Activated T-cell treated with anti-CD3 and anti-CD28 coated beads for 4 hours (primary cell): Measurements from ENCODE around the gene SRGAP2B.
"Not testable (repeated sequence)": the region's sequence is repeated elsewhere in the genome, so short reads cannot be mapped to it uniquely, and the experiment has no call there.

Source experiments
- DNase-seq: peaks from one replicate; pipeline ENCODE4 v3.0.0-alpha.2; 2020

SRGAP2B gene

GRCh38 chr1:144940054-144940453, 155.1 kb downstream of the SRGAP2B start:
- not testable (repeated sequence) for DNase-seq

GRCh38 chr1:144938627-144939026, 156.5 kb downstream of the SRGAP2B start:
- not testable (repeated sequence) for DNase-seq

- DNase-seq = not testable (repeated sequence)
Observed at GRCh38 chr1:144936186-144936732, 158.9 kb downstream of the SRGAP2B start.

- DNase-seq = not testable (repeated sequence)
Observed at GRCh38 chr1:144935310-144935709, 159.8 kb downstream of the SRGAP2B start.

- not testable (repeated sequence) for DNase-seq
Observed at GRCh38 chr1:144933014-144933413, 162.1 kb downstream of the SRGAP2B start.

- DNase-seq = not testable (repeated sequence)
Observed at GRCh38 chr1:144932153-144932552, 163.0 kb downstream of the SRGAP2B start.

- DNase-seq = not testable (repeated sequence)
Observed at GRCh38 chr1:144931553-144931952, 163.6 kb downstream of the SRGAP2B start.

- not testable (repeated sequence) for DNase-seq
Observed at GRCh38 chr1:144930085-144930777, 164.9 kb downstream of the SRGAP2B start.

GRCh38 chr1:144927292-144927691, 167.8 kb downstream of the SRGAP2B start:
- not testable (repeated sequence) for DNase-seq

- DNase-seq = not testable (repeated sequence)
Observed at GRCh38 chr1:144923640-144924039, 171.5 kb downstream of the SRGAP2B start.

- not testable (repeated sequence) for DNase-seq
Observed at GRCh38 chr1:144922785-144923184, 172.3 kb downstream of the SRGAP2B start.

- not testable (repeated sequence) for DNase-seq
Observed at GRCh38 chr1:144919106-144919505, 176.0 kb downstream of the SRGAP2B start.

- not testable (repeated sequence) for DNase-seq
Observed at GRCh38 chr1:144918027-144918603, 177.0 kb downstream of the SRGAP2B start.

GRCh38 chr1:144917154-144918026, 177.7 kb downstream of the SRGAP2B start:
- DNase-seq = not testable (repeated sequence)

GRCh38 chr1:144913977-144914734, 181.0 kb downstream of the SRGAP2B start:
- not testable (repeated sequence) for DNase-seq

- DNase-seq = not testable (repeated sequence)
Observed at GRCh38 chr1:144913458-144913857, 181.7 kb downstream of the SRGAP2B start.

- DNase-seq = not testable (repeated sequence)
Observed at GRCh38 chr1:144910729-144911128, 184.4 kb downstream of the SRGAP2B start.

- DNase-seq = not testable (repeated sequence)
Observed at GRCh38 chr1:144900841-144901240, 194.3 kb downstream of the SRGAP2B start.

- DNase-seq = not testable (repeated sequence)
Observed at GRCh38 chr1:144894454-144895201, 200.5 kb downstream of the SRGAP2B start.

- DNase-seq = not testable (repeated sequence)
Observed at GRCh38 chr1:144893710-144894438, 201.3 kb downstream of the SRGAP2B start.

GRCh38 chr1:144893062-144893461, 202.1 kb downstream of the SRGAP2B start:
- DNase-seq = not testable (repeated sequence)
